ENCODE measurements around the gene ATG4C.

DNA sequence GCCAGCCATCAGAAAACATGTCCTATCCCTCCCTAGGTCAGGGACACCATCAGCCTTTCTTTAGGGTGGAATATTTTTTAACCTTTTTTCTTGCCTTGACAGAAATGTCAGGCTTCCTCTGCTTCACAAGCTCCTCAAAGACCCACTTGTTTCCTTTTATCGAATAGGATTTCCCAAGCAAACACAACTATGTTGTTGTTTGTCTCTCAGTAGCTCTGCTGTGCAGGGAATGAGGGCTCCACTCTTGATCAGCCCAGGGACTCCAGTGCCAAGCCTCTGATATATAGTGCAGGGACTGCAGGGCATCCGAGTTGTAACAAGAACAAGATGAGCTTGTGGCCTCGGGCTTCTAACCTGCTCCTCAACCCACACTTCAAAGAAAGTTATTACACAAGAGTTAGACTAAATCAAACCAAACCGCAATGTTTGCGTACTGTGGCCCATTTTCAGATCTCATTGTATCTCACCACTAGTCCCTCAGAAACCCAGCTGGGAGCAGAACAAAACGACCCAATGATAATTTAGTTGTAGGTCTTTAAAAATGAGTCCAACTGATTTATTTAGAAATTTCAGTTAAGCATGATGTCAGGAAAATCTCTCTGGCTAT, 108.1 kb downstream of the ATG4C start:
- TF ChIP-seq, protein P1, sequence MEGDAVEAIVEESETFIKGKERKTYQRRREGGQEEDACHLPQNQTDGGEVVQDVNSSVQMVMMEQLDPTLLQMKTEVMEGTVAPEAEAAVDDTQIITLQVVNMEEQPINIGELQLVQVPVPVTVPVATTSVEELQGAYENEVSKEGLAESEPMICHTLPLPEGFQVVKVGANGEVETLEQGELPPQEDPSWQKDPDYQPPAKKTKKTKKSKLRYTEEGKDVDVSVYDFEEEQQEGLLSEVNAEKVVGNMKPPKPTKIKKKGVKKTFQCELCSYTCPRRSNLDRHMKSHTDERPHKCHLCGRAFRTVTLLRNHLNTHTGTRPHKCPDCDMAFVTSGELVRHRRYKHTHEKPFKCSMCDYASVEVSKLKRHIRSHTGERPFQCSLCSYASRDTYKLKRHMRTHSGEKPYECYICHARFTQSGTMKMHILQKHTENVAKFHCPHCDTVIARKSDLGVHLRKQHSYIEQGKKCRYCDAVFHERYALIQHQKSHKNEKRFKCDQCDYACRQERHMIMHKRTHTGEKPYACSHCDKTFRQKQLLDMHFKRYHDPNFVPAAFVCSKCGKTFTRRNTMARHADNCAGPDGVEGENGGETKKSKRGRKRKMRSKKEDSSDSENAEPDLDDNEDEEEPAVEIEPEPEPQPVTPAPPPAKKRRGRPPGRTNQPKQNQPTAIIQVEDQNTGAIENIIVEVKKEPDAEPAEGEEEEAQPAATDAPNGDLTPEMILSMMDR (IDR thresholded peaks at IDR 0.05) = no peak
- no peak for TF ChIP-seq POLR2A (IDR thresholded peaks at IDR 0.05)
